CD8-positive, alpha-beta memory T cell (primary cell): ENCODE results near the gene CACNA1S. TPM values are rescaled to one million over a fixed set of nuclear protein-coding genes. Genes with fewer than 3 reads are reported as not detected.
A peak's percentile ranks its signal among the peaks of the same experiment; 100 is the strongest.

Experiments
- CTCF ChIA-PET: fragments of 350-600 bp; sonication (Branson Sonifier 250); formaldehyde crosslinking; loops from one replicate; lab custom pipeline; 2021; ENCODE audit warnings: antibody characterized with exemption; lab: Charles Lee
- POLR2A ChIA-PET: fragments of 350-600 bp; sonication (Branson Sonifier 250); formaldehyde crosslinking; loops from one replicate; lab custom pipeline; 2021; ENCODE audit warnings: antibody characterized with exemption; lab: Charles Lee
- DNase-seq, 5 donors: peaks; one replicate each; pipeline versions ENCODE4 v3.0.0 to v3.0.0-alpha.2; 2020 to 2022; ENCODE audit warnings: mixed read lengths in 1 of 5
- H3K27ac ChIP-seq: one replicate; pipeline ENCODE4 v1.7.0; 2013; ENCODE audit warnings: low read depth, mild to moderate bottlenecking, low read length, moderate library complexity
- H3K27me3 ChIP-seq: 2 replicates; pipeline ENCODE4 v1.7.0; 2013; ENCODE audit warnings: low read length, mild to moderate bottlenecking; ENCODE audit not compliant: insufficient read depth, poor library complexity, severe bottlenecking
- H3K36me3 ChIP-seq: 2 replicates; pipeline ENCODE4 v1.7.0; 2013; ENCODE audit warnings: mild to moderate bottlenecking, low read length, moderate library complexity; ENCODE audit not compliant: insufficient read depth
- H3K4me1 ChIP-seq: 2 replicates; pipeline ENCODE4 v1.7.0; 2013; ENCODE audit warnings: mild to moderate bottlenecking, low read length, moderate library complexity; ENCODE audit not compliant: insufficient read depth
- H3K4me3 ChIP-seq: 2 replicates; pipeline ENCODE4 v1.7.0; 2013; ENCODE audit warnings: mild to moderate bottlenecking, low read length
- H3K9me3 ChIP-seq: 2 replicates; pipeline ENCODE4 v1.7.0; 2013; ENCODE audit warnings: mild to moderate bottlenecking, low read length
- H3K27ac Mint-ChIP-seq, 8 donors: one replicate each; pipeline ENCODE4 v1.8.0; 2020 to 2021; ENCODE audit warnings: mixed read lengths in 8 of 8, mild to moderate bottlenecking in 6 of 8, inconsistent platforms in 3 of 8, moderate library complexity in 3 of 8
- H3K27me3 Mint-ChIP-seq, 2 donors: one replicate each; pipeline ENCODE4 v1.8.0; 2020 to 2021; ENCODE audit warnings: mixed read lengths in 2 of 2, mild to moderate bottlenecking in 1 of 2, moderate library complexity in 1 of 2
- H3K36me3 Mint-ChIP-seq, 3 donors: one replicate each; pipeline ENCODE4 v1.8.0; 2020 to 2021; ENCODE audit warnings: mixed read lengths in 3 of 3, inconsistent platforms in 1 of 3, mild to moderate bottlenecking in 1 of 3
- H3K4me1 Mint-ChIP-seq, 3 donors: one replicate each; pipeline ENCODE4 v1.8.0; 2020 to 2021; ENCODE audit warnings: mixed read lengths in 3 of 3, inconsistent platforms in 1 of 3, mild to moderate bottlenecking in 1 of 3
- H3K4me3 Mint-ChIP-seq, 7 donors: one replicate each; pipeline ENCODE4 v1.8.0; 2020 to 2021; ENCODE audit warnings: mixed read lengths in 7 of 7, mild to moderate bottlenecking in 6 of 7, moderate library complexity in 4 of 7, inconsistent platforms in 2 of 7
- H3K9me3 Mint-ChIP-seq, 5 donors: one replicate each; pipeline ENCODE4 v1.8.0; 2020 to 2022; ENCODE audit warnings: mixed read lengths in 5 of 5, mild to moderate bottlenecking in 3 of 5, moderate library complexity in 2 of 5, inconsistent platforms in 1 of 5
- polyA plus RNA-seq: library from polyadenylated mRNA; unstranded; fragments of 300-500 nt; fragmentation: Illumina TruSeq; gene quantifications from one replicate; pipeline ENCODE4 v1.2.3, GENCODE V29; 2021
- total RNA-seq, 2 experiments: library from RNA; stranded (reverse); gene quantifications; one replicate each; pipeline ENCODE4 v1.2.3, GENCODE V29; 2021

Gene CACNA1S
- total and polyA plus RNA-seq, 3 experiments from 2014 or later, result not detected

GRCh38 chr1:201062511-201063091 is 49.6 kb downstream of the CACNA1S start:
- no peaks in the 10 kb centered on the region for H3K27me3 ChIP-seq
- H3K4me1 ChIP-seq, result no peaks in the 10 kb centered on the region
- CTCF ChIA-PET, result no interaction called here
- H3K4me1 Mint-ChIP-seq, result peaks cover 0 to 6% (median 0%) of the 10 kb centered on the region in 3 donors
- no peak overlapping the region for H3K27ac Mint-ChIP-seq
- H3K9me3 Mint-ChIP-seq, result no peaks in the 10 kb centered on the region
- H3K9me3 ChIP-seq, result no peaks in the 10 kb centered on the region
- no peaks in the 10 kb centered on the region for H3K36me3 Mint-ChIP-seq
- H3K4me3 Mint-ChIP-seq, result no peak overlapping the region
- DNase-seq, result no peak
- H3K27me3 Mint-ChIP-seq, result peaks cover 5 to 10% of the 10 kb centered on the region in 2 donors
- no peaks in the 10 kb centered on the region for H3K36me3 ChIP-seq
- no peak overlapping the region for H3K4me3 ChIP-seq
- H3K27ac ChIP-seq, result no peak overlapping the region
- POLR2A ChIA-PET, result no interaction called here

- no peak overlapping the region for H3K27ac ChIP-seq
- no peaks in the 10 kb centered on the region for H3K36me3 Mint-ChIP-seq
- H3K27me3 Mint-ChIP-seq, result peaks cover 0 to 5% of the 10 kb centered on the region in 2 donors
- H3K27ac Mint-ChIP-seq, result no peak overlapping the region
- peaks cover 0 to 6% (median 3%) of the 10 kb centered on the region in 3 donors for H3K4me1 Mint-ChIP-seq
- no peaks in the 10 kb centered on the region for H3K9me3 ChIP-seq
- ChIA-PET POLR2A (no interaction called here), CTCF (no interaction called here)
- H3K27me3 ChIP-seq, result no peaks in the 10 kb centered on the region
- no peaks in the 10 kb centered on the region for H3K4me1 ChIP-seq
- no peaks in the 10 kb centered on the region for H3K36me3 ChIP-seq
- H3K4me3 ChIP-seq, result no peak overlapping the region
- no peaks in the 10 kb centered on the region for H3K9me3 Mint-ChIP-seq
- H3K4me3 Mint-ChIP-seq, result no peak overlapping the region
- DNase-seq, result no peak
Measured at GRCh38 chr1:201061886-201062285, 50.3 kb downstream of the CACNA1S start.

GRCh38 chr1:201061049-201061448 is 51.2 kb downstream of the CACNA1S start:
- CTCF ChIA-PET, result no interaction called here
- Mint-ChIP-seq H3K27me3 (no peaks in the 10 kb centered on the region), H3K4me1 (peaks cover 0 to 6% (median 3%) of the 10 kb centered on the region in 3 donors), H3K4me3 (no peak overlapping the region), H3K27ac (no peak overlapping the region), H3K36me3 (no peaks in the 10 kb centered on the region), H3K9me3 (no peaks in the 10 kb centered on the region)
- Histone ChIP-seq H3K4me3 (no peak overlapping the region), H3K4me1 (no peaks in the 10 kb centered on the region), H3K27me3 (no peaks in the 10 kb centered on the region), H3K36me3 (no peaks in the 10 kb centered on the region), H3K27ac (no peak overlapping the region), H3K9me3 (no peaks in the 10 kb centered on the region)
- POLR2A ChIA-PET, result no interaction called here
- no peak for DNase-seq

GRCh38 chr1:201060586-201060985 is 51.6 kb downstream of the CACNA1S start:
- H3K27me3 ChIP-seq, result no peaks in the 10 kb centered on the region
- H3K36me3 ChIP-seq, result no peaks in the 10 kb centered on the region
- Mint-ChIP-seq H3K36me3 (no peaks in the 10 kb centered on the region), H3K4me3 (no peak overlapping the region), H3K4me1 (peaks cover 0 to 6% (median 3%) of the 10 kb centered on the region in 3 donors), H3K27ac (no peak overlapping the region), H3K9me3 (no peaks in the 10 kb centered on the region), H3K27me3 (no peaks in the 10 kb centered on the region)
- CTCF ChIA-PET, result no interaction called here
- no peak overlapping the region for H3K4me3 ChIP-seq
- no peaks in the 10 kb centered on the region for H3K9me3 ChIP-seq
- no peak for DNase-seq
- no peak overlapping the region for H3K27ac ChIP-seq
- POLR2A ChIA-PET, result no interaction called here
- no peaks in the 10 kb centered on the region for H3K4me1 ChIP-seq

- H3K4me1 ChIP-seq, result no peaks in the 10 kb centered on the region
- no peaks in the 10 kb centered on the region for H3K9me3 ChIP-seq
- no peak overlapping the region for H3K4me3 ChIP-seq
- H3K9me3 Mint-ChIP-seq, result no peaks in the 10 kb centered on the region
- no peaks in the 10 kb centered on the region for H3K27me3 ChIP-seq
- no peak overlapping the region for H3K27ac ChIP-seq
- DNase-seq, result no peak
- H3K4me3 Mint-ChIP-seq, result no peak overlapping the region
- ChIA-PET POLR2A (no interaction called here), CTCF (interaction anchor here (1.4 to 2.5 kb wide), 2 partner anchors 18 to 88 kb away, joined by 3 to 11 read pairs; no protein-coding TSS in a partner anchor)
- H3K36me3 Mint-ChIP-seq, result no peaks in the 10 kb centered on the region
- H3K4me1 Mint-ChIP-seq, result peaks cover 0 to 6% (median 3%) of the 10 kb centered on the region in 3 donors
- H3K36me3 ChIP-seq, result no peaks in the 10 kb centered on the region
- H3K27me3 Mint-ChIP-seq, result no peaks in the 10 kb centered on the region
- H3K27ac Mint-ChIP-seq, result peak overlapping the region in 1 of 8 donors; percentile 15
Measured at GRCh38 chr1:201059871-201060555, 52.2 kb downstream of the CACNA1S start.

GRCh38 chr1:201059401-201059800 is 52.8 kb downstream of the CACNA1S start:
- peak overlapping the region in 1 of 8 donors; percentile 76 for H3K27ac Mint-ChIP-seq
- Histone ChIP-seq H3K4me3 (no peak overlapping the region), H3K36me3 (no peaks in the 10 kb centered on the region), H3K27ac (no peak overlapping the region), H3K27me3 (no peaks in the 10 kb centered on the region), H3K9me3 (no peaks in the 10 kb centered on the region), H3K4me1 (no peaks in the 10 kb centered on the region)
- no peak for DNase-seq
- H3K9me3 Mint-ChIP-seq, result no peaks in the 10 kb centered on the region
- no peak overlapping the region for H3K4me3 Mint-ChIP-seq
- CTCF ChIA-PET, result interaction anchor here (1.4 to 2.5 kb wide), 2 partner anchors 17 to 87 kb away, joined by 3 to 11 read pairs; no protein-coding TSS in a partner anchor
- POLR2A ChIA-PET, result no interaction called here
- H3K36me3 Mint-ChIP-seq, result no peaks in the 10 kb centered on the region
- no peaks in the 10 kb centered on the region for H3K27me3 Mint-ChIP-seq
- H3K4me1 Mint-ChIP-seq, result peaks cover 0 to 6% (median 3%) of the 10 kb centered on the region in 3 donors

- Mint-ChIP-seq H3K27ac (no peak overlapping the region), H3K4me1 (peaks cover 6 to 11% (median 8%) of the 10 kb centered on the region in 3 donors), H3K36me3 (no peaks in the 10 kb centered on the region), H3K4me3 (no peak overlapping the region), H3K9me3 (no peaks in the 10 kb centered on the region), H3K27me3 (no peaks in the 10 kb centered on the region)
- H3K27ac ChIP-seq, result no peak overlapping the region
- ChIA-PET CTCF (no interaction called here), POLR2A (no interaction called here)
- H3K9me3 ChIP-seq, result no peaks in the 10 kb centered on the region
- H3K27me3 ChIP-seq, result no peaks in the 10 kb centered on the region
- H3K4me1 ChIP-seq, result no peaks in the 10 kb centered on the region
- H3K4me3 ChIP-seq, result no peak overlapping the region
- H3K36me3 ChIP-seq, result no peaks in the 10 kb centered on the region
- no peak for DNase-seq
Measured at GRCh38 chr1:201054091-201054543, 58.1 kb downstream of the CACNA1S start.

- POLR2A ChIA-PET, result no interaction called here
- H3K4me3 Mint-ChIP-seq, result no peak overlapping the region
- CTCF ChIA-PET, result interaction anchor here (1.5 kb wide), 1 partner anchor 82 kb away, joined by 4 read pairs; no protein-coding TSS in a partner anchor
- no peaks in the 10 kb centered on the region for H3K36me3 ChIP-seq
- no peak overlapping the region for H3K27ac ChIP-seq
- H3K27ac Mint-ChIP-seq, result no peak overlapping the region
- no peaks in the 10 kb centered on the region for H3K27me3 ChIP-seq
- H3K9me3 ChIP-seq, result no peaks in the 10 kb centered on the region
- peak in 1 of 5 donors; percentile 25 for DNase-seq
- no peaks in the 10 kb centered on the region for H3K4me1 ChIP-seq
- no peak overlapping the region for H3K4me3 ChIP-seq
- H3K4me1 Mint-ChIP-seq, result peaks cover 6 to 11% (median 8%) of the 10 kb centered on the region in 3 donors
- H3K36me3 Mint-ChIP-seq, result no peaks in the 10 kb centered on the region
- no peaks in the 10 kb centered on the region for H3K27me3 Mint-ChIP-seq
- no peaks in the 10 kb centered on the region for H3K9me3 Mint-ChIP-seq
Measured at GRCh38 chr1:201053155-201053860, 58.9 kb downstream of the CACNA1S start.
